Measurements from ENCODE around the gene ZNF592.
"Not testable (repeated sequence)": the region's sequence is repeated elsewhere in the genome, so short reads cannot be mapped to it uniquely, and the experiment has no call there.

The ZNF592 gene

DNA sequence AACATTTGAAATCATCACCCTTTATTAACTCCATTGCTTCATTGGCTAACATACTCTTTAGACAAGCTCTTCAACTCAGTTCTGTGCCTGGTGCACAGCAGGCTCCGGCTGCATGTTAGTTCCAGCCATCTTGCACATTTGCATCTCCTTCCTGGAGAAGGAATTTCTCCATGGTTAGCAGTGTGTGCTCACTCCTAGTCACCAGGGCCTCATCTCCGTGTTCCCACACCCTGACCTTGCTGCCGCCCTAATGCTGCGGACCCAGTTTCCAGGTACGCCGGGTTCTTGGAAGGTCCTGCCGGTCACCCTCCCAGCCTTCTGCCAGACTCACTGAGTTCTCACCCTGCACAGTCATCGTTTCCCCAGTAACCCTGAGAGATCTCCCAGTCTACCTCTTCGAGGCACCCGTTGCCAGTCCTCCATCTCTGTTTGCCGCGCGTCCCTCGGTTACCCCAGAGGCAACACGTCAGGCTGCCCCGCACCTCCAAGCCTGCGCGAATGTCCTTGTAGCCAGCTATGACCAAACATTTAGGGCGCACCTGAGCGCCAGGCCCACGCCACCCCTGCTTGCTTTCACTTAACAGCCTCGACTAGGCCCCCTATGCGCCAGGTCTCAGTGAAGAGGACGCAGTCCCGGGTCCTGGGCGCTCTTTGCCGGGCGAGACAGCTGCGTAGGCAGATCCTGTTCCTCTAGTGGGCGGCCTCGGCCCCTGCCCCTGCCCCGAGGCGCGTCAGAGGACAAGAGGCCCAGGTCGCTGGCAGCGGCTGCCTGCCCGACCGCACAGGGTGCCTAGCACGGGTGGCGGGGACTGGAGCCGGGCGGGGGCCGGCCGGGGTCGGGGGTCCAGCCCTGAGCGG, 747 bp upstream of the ZNF592 start:
- DNase-seq = peak; percentile 36 to 94 (median 87)

DNA sequence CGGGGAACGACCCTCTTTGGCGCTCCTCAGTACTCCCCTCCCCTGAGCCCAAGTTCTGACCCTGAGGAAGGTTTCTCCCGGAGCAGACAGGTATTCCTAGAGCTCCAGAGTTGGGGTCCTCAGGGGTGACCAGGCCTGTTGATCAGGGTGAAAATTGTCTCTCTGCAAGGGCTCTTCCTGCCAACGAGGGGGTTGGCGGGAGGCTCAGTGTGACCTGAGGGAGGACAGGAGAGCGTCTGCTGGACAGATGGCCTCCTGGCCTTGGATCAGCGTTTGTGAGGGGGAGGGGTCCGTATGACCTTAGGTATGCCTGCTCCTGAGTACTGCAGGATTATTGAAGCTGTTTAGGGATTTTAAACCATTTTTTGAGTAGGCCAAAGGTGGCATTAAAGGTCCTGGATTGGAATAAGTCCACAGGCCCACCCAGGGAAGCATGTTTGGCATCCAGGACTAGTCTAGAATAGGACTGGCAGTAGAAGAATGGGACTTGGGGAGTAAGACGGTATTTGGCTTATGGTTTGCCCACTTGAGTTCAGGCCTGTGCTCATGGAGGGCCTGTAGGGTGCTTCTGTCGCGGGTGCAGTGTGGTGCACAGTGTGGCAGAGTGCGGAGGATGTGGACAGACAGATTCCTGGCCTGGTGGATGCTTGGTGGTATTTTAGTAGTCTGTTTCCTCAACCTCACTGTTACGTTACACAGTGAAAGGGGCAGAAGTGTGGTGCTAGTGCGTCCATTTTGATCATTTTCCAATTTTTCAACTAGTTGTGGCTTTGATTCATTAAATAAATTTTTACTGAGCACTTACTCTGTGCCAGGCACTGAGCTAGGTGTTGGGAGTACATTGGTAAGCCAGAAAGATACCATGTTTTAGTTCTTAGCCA, 959 bp downstream of the ZNF592 start:
- peak in 2 of 3 experiments; percentile 61 to 70 for DNase-seq

DNA sequence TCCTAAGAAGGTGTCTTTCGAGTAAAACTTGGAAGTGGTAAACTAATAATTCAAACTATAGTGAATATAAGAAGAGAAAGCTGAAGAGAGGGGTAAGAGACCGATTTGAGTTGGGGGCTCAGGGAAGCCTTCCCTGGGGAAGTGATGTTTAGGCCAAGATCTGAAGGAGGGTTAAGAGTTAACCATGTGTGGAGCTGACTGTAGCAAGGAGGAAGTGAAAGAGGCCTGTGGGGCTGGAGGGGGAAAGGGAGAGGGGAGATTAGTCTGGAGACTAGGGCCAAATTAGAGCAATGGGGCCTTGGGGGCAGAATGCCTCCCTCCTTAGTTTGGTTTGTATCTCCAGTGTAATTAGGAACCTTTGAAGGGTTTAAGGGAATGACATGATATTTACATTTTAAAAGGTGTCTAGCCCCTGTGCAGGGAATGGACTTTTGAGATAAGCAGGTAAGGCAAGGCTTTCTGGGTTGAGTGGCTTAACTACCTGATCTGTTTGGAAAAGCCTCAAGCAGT, 2.2 kb downstream of the ZNF592 start:
- no peak for DNase-seq

DNA sequence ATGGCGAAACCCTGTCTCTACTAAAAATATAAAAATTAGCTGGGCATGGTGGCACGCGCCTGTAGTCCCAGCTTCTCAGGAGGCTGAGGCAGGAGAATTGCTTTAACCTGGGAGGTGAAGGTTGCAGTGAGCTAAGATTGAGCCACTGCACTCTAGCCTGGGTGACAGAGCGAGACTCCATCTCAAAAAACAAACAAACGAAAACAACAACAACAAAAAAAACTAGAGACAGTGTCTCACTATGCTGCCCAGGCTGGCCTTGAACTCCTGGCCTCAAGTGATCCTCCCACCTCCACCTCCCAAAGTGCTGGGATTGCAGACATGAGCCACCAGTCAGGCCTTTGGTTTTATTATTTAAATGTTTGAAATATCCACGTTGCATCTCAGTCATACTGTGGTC, 3.3 kb downstream of the ZNF592 start:
- DNase-seq = not testable (repeated sequence)

DNA sequence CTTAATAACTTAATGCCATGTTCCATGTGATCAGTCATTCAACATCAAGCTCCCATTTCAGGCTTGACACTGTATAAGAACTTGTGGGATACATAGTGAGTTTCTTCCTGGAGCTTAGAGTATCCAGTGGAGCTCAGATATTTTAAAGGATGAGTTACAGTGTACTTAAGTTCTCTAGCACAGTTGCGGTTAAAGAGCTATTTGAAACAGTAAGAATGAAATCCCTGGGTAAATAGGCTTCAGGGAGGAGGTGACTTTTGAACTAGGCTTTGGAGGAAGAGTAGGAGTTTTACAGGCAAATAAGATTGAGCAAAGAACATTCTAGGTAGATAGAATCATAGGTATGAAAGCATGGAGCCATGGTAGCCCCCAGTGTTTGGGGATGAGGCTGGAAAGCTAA, 3.8 kb downstream of the ZNF592 start:
- DNase-seq = no peak

DNA sequence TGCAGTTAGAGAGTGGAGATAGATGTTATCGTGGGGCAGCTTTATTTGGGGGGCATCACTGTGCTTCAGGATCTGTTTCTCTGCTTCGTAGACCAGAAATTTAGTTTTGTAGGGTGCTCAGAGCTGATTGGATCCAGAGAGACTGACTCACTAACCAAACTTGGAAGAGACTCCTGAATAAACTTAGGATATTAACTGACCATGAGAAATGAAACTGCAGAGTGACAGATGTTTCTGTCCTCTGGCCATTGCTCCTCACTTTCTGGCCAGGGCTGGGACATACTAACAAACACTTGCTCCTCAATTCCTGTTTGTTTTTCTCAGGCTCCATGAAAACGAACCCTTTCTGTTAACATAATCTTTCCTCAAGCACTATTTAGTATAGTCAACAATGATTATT, 4.3 kb downstream of the ZNF592 start:
- no peak for DNase-seq

DNA sequence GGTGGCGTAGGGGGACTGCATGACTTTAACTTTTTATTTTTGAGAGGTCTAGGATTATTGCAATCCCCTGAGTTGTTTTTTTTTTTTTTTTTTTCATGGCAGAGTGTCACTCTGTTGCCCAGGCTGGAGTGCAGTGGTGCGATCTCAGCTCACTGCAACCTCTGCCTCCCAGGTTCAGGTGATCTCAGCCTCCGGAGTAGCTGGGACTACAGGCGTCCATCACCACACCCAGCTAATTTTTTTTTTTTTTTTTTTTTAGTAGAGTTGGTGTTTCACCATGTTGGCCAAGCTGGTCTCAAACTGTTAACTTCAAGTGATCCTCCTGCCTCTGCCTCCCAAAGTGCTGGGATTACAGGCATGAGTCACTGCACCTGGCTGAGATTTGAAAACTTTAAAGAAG, 6.5 kb downstream of the ZNF592 start:
- DNase-seq = not testable (repeated sequence)

DNA sequence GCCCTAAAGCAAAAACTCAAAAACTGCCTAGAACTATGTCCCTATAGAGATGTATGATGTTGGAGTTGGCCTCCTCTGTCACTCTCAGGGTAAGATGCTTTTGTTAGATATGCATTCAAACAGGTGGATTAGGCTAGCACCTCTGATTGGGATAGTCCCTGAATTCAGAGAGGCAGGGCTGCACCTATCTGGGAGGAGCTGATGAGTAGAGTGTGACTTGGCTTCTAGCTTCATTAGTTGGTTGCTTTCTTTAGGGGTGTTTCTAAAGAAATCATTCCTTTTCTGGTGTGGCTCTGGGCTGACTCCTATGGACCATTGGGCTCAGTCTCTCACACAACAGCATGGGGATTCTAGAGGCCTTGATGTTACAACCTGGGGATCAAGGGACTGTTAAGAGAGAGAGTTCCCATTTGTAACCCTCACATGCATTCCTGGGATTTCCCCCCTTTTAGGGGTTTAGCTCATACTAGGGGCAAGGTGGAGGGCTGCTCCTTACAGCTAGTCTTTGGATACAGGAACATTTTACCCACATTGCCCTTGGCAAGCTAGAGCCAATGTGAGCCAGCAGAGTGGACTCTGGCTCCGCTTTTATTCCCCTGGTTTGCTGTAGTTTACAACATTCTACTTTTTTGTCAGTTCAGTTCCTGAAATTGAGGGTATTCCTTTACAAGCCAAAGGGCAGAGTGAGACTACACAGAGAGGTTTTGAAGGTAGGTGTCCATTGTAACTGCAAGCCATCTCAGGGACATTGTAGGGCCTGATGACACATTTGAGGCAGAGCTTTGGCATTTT, 7.5 kb downstream of the ZNF592 start:
- no peak for DNase-seq

DNA sequence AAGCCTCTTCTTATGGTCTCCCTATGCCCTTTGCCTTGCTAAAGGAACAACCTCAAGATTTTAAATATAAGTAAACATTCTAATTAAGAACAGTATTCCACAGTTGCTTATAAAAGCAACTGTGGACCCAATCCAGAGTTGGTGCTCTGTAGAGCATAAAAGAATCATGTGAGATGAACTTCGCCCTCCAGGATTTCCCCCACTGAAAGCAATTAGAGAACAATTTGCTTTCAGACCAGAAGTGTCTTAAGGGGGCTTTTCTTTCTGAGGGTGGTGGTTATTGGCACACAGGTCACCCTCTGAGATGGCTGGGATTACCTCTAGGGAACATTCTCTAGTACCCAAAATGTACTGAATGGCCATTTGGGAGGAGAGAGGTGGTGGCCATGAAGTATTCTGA, 10.6 kb downstream of the ZNF592 start:
- no peak for DNase-seq

DNA sequence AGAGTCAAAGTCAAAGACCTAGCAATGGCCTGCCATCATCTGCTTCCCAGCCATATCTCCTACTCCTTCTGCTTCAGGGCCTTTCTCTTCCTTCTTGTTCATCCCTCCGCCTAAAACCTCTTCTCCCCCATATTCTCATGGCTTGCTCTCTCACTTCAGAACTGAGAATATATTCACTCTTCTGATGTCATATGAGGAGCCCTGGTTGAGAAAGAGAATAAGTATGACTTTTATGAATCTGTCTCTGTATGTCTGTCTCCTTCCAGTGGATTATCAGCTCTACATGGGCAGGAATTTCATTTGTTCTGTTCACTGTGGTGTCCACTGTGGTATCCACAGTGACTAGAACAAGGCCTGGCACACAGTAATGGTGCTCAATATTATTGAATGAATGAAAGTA, 11.8 kb downstream of the ZNF592 start:
- no peak for DNase-seq

DNA sequence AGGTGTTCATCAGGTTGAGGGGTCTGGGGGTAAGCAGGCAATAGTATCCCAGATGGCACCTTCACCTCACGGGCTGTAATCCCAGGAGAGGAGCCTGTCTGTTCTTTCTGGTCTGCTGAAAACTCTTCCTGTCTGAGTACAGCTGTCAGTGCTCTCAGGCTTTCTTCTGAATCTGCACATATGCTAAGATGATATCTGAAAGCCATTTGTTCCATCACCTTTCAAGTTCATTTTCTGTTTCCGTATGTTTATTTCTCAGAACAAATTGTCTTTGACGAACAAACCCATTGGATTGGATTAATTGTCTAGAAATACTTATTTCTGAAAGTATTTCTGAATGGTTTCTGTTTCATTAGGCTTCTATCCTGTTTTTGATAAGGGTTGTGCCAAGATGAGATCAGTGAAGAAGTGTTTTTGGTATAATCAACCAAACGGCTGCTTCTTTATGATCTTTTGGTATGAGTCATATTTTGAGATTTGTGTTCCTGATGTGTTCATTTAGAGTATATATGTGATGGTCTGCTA, 13.3 kb downstream of the ZNF592 start:
- no peak for DNase-seq

DNA sequence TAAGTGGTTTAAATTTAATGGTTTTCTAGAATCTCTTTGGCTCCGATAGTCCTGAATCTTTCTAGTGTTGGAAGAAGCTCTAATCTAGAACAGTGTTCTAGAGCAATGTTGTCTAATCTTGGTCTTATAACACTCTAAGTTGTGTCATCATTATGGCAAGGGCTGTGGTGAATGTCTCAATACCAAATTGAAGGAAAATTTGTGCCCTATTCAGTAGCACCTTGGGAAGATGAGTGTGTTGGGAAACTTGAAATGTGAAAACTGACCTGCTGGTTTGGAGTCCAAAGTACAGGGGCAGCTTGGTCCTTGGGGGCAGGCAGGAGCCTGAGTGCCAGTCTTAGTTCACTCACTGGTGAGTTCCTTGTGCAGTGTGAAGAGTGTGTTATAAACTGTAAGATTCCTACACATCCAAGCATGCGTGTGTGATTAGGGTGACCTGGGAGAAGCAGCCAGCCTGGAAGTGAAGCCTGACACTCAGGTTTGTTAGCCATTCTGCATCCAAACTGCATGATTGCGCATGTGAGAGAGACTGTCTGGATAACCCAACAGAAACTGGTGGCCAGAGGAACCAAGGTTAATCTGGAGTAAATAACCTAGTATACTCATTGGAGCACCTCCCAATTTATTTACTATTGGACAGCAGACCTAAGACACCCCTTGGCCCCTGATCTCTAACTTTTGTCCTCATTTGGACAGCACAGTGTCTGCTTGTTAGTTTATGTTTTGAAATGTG, 14.6 kb downstream of the ZNF592 start:
- no peak for DNase-seq

DNA sequence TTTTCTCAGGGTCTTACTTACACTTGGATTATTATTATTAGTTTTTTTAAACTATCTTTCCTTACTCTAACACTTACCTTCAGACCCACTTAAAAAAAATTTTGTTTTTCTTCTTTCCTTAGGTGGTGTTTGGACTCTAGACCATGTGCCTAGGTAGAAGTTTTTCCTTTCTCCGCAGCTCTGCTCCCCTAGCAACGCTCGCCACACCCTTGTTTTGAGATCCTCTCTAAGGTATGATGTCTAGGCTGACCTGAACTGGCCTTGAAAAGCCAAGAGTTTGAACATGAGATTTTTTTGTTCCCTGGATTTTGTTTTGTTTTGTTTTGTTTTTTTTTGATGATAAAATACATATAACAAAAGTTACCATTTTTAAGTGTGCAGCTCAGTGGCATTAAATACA, 16.2 kb downstream of the ZNF592 start:
- DNase-seq = no peak

DNA sequence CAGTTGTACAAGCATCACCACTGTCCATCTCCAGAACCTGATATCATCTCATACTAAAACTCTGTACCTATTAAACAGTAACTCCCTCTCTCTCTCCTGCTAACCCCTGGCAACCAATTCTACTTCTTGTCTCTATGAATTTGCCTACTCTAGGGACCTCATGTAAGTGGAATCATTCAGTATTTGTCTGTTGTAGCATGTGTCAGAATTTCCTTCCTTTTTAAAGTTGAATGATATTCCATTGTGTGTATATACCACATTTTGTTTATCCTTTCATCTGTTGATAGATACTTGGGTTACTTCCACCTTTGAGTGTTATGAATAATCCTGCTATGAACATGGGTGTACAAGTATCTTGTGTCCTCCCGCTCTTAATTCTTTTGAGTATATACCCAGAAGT, 16.6 kb downstream of the ZNF592 start:
- DNase-seq = no peak

DNA sequence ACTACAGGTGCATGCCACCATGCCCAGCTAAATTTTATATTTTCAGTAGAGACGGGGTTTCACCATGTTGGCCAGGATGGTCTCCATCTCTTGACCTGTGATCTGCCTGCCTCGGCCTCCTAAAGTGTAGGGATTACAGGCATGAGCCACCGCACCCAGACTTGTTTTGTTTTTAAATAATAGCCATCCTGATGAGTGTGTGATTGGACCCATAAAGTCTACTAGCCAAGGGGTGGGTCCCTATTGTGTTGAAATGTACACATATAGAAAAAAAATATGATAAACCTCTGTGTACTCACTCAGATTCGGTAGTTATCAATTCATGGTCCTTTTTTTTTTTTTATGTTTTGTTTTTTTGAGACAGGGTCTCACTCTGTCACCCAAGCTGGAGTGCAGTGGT, 17.3 kb downstream of the ZNF592 start:
- DNase-seq = no peak

DNA sequence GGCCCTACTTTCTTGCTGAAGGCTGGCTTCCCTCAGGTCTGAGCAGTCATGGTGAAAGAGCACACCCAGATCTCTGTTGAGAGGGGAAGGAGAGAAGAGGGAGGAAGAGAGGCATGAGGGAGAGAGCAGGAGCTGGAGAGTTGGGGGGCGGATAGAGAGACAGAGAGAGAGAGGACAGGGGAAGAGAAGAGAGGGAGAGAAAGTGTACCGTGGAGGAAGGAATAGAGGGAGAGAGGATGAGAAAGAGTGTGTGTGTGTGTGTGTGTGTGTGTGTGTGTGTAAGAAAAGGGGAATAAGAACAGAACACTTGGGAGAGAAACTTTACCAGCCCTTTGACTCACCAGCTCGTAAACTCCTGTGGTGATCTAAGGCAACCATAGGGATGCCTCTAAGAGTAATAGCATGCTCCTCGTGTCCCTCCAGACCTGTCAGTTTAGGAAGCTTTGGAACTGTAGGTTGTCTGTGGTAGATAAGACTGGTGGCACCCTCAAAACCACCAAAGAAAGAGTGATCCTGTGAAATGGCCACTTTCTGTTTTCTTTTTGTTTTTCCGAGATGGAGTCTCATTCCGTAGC, 18.2 kb downstream of the ZNF592 start:
- no peak for DNase-seq

DNA sequence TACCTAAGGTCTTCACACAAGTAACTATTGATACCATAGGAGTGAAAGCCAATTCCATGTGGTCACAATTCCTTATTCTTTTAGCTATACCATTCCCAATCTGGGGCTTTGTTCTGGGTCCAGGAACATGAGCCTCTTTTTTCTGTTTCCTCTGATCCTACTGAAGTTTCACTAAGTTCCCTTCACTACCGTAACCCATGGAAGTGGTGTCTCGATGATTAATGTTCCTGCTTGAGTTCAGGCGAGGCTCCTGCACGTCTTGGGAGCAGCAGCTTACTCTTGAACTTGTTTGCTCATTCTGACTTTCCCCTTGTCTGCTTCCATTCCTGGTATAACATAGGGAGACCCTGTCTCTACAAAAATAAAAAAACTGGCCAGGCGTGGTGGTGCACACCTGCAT, 23.6 kb downstream of the ZNF592 start:
- DNase-seq = no peak

DNA sequence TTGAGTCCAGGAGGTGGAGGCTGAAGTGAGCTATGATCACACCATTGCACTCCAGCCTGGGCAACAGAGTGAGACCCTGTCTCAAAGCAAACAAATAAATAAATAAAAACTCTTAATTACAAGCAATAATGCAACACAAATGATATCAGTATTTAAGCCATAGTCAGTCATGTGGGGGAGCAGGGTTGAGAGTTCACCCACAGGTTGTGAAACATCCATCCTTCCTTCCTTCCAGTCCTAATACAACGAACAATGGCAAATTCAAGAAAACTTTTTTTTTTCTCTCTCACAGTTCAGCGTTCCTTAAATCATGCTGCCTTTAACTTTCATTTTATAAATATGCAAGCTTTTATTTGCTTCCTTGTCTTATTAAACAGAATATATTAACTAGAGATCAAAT, 24.1 kb downstream of the ZNF592 start:
- no peak for DNase-seq

DNA sequence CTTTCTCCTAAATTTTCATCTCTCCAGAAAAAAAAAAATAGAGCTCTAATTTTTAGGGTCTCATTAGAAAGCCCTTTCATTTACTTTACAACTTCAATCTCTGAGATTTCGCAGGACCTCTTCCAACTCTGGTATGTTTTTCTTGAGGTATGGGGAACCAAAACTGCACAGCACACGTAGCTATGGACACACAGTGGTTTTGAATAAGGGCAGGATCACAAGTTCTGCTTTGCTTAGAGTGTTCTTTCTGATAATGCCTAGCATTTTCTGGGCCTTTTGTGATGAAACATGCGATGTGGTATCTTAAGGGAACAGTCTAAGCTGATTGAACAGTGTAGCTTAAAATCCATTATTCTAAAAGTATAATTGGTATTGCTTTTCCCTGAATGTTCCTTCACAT, 25.3 kb downstream of the ZNF592 start:
- no peak for DNase-seq

DNA sequence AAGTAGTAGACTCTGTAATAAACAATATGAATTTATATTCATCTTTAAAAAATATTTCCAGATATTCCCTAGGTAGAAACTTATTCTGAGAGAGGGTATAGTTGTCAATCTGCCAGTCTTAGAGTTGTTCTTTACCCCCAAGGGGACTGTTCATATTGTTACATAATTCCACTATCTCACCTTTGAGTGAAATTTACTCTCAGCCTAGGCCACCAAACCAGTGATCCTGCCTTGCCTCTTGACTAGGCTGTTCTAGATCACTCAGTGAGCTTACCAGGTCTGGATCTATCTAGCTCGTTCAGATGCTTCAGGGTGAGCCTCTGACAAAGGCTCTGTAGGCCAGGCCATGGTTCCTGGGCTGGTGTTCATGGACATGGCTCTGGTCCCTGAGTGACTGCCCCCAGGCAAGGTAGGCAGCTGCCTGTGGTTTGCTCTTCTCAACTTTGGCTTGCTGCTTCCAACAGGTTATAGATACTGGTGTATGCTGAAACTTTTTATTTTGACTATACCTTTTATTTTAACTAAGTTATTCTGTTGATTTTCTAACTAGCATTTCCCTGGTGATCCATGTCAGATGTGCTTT, 27.6 kb downstream of the ZNF592 start:
- no peak for DNase-seq

DNA sequence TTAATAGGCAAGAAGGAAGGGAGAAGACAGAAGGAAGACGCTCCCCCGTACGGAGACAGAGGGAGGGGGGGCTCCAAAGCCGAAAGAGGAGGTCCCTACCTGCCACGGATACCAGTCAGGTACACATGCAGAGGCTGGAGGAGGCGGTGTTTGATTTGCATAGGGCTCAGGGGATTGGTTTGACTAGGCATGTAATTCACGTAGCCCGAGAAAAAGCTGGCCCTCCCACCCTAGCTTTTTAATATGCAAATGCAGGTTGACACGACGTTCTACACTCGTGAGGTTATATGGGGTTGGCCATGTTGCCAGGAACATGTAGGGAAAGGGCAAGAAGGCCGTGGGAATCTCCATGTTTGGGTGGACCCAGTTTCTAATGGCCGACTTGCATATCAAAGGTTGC, 29.8 kb downstream of the ZNF592 start:
- no peak for DNase-seq

Data from NCI-H1417 (cell line).